HEK293T (cell line): ENCODE measurements around the gene TMEM135.

Source experiments
- FOXK2 ChIP-seq: fragments of 450-650 bp; IDR thresholded peaks from 2 replicates; pipeline ENCODE4 v1.6.1; 2016; ENCODE audit warnings: mild to moderate bottlenecking
- FOXM1 ChIP-seq: fragments of 450-650 bp; IDR thresholded peaks from 2 replicates; pipeline ENCODE4 v1.6.1; 2017; ENCODE audit warnings: mild to moderate bottlenecking, borderline replicate concordance

DNA sequence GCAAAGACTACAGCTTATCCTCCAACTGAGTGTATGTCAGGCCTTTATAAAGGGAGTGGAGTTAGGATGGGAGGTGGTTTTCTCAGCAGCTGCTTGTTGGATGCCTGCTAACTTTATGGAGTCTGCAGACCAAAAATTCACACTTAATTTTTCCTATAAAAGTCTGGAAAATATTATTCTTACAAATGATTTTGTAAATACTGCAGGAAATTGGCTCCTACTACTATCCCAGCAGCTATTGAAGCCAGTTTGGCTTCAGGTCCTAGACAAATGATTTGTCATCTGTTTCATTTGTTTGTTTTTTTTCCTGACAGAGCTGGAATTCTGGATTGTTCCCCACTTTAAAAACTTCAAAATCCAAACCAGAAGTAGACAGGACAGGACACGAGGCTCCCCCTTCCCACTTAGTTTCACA is 292.5 kb downstream of the TMEM135 start:
- TF ChIP-seq FOXM1 (no peak), FOXK2 (no peak)
